GM19099 (cell line): ENCODE data around the gene FHAD1.

Source experiments
- POLR2A ChIP-seq: IDR thresholded peaks from 3 replicates; pipeline ENCODE4 v1.6.1; 2011; ENCODE audit warnings: low read depth; ENCODE audit not compliant: insufficient read length; ENCODE audit errors: extremely low read depth

Gene FHAD1

GRCh38 chr1:15383810-15384209 is 136.8 kb downstream of the FHAD1 start:
- TF ChIP-seq POLR2A = no peak

GRCh38 chr1:15384301-15384901 is 137.4 kb downstream of the FHAD1 start:
- no peak for TF ChIP-seq POLR2A

- TF ChIP-seq POLR2A = no peak
Measured at GRCh38 chr1:15385420-15385819, 138.4 kb downstream of the FHAD1 start.

- TF ChIP-seq POLR2A = no peak
Measured at GRCh38 chr1:15386164-15386749, 139.2 kb downstream of the FHAD1 start.

GRCh38 chr1:15388201-15388880 is 141.3 kb downstream of the FHAD1 start:
- TF ChIP-seq POLR2A = no peak

- no peak for TF ChIP-seq POLR2A
Measured at GRCh38 chr1:15390667-15391066, 143.6 kb downstream of the FHAD1 start.

GRCh38 chr1:15391366-15391765 is 144.3 kb downstream of the FHAD1 start:
- TF ChIP-seq POLR2A = no peak

GRCh38 chr1:15393475-15394257 is 146.6 kb downstream of the FHAD1 start:
- TF ChIP-seq POLR2A = no peak

GRCh38 chr1:15394258-15394690 is 147.3 kb downstream of the FHAD1 start:
- TF ChIP-seq POLR2A = no peak

GRCh38 chr1:15397236-15397635 is 150.2 kb downstream of the FHAD1 start:
- TF ChIP-seq POLR2A = no peak

- no peak for TF ChIP-seq POLR2A
Measured at GRCh38 chr1:15399710-15400109, 152.7 kb downstream of the FHAD1 start.

GRCh38 chr1:15400627-15401026 is 153.6 kb downstream of the FHAD1 start:
- no peak for TF ChIP-seq POLR2A

GRCh38 chr1:15401391-15402055 is 154.5 kb downstream of the FHAD1 start:
- TF ChIP-seq POLR2A = no peak

GRCh38 chr1:15402809-15403450 is 155.9 kb downstream of the FHAD1 start:
- TF ChIP-seq POLR2A = no peak

GRCh38 chr1:15403962-15404580 is 157.0 kb downstream of the FHAD1 start:
- no peak for TF ChIP-seq POLR2A
